Activated CD4-positive, alpha-beta T cell treated with anti-CD3 and anti-CD28 coated beads, Interleukin-2, amount 10 ng/mL, durations not matched to agents 7 days and 5 days (primary cell): Measurements from ENCODE around the gene MTX2. TPM values are rescaled to one million over a fixed set of nuclear protein-coding genes. Genes with fewer than 3 reads are reported as not detected.
"Not testable (repeated sequence)": the region's sequence is repeated elsewhere in the genome, so short reads cannot be mapped to it uniquely, and the experiment has no call there.

ENCODE experiments used
- CTCF ChIA-PET: fragments of 350-600 bp; sonication (Branson Sonifier 250); formaldehyde crosslinking; loops from one replicate; lab custom pipeline; 2021; ENCODE audit warnings: antibody characterized with exemption; lab: Charles Lee
- POLR2A ChIA-PET: fragments of 350-600 bp; sonication (Branson Sonifier 250); formaldehyde crosslinking; loops from one replicate; lab custom pipeline; 2021; ENCODE audit warnings: antibody characterized with exemption; lab: Charles Lee
- DNase-seq: peaks from one replicate; pipeline ENCODE4 v3.0.0-alpha.2; 2020
- H3K27ac Mint-ChIP-seq: one replicate; pipeline ENCODE4 v1.8.0; 2021; ENCODE audit warnings: mild to moderate bottlenecking, moderate library complexity, mixed read lengths
- H3K27me3 Mint-ChIP-seq: one replicate; pipeline ENCODE4 v1.8.0; 2021; ENCODE audit warnings: mixed read lengths
- H3K36me3 Mint-ChIP-seq: one replicate; pipeline ENCODE4 v1.8.0; 2021; ENCODE audit warnings: low read depth, mixed read lengths
- H3K4me1 Mint-ChIP-seq: one replicate; pipeline ENCODE4 v1.8.0; 2021; ENCODE audit warnings: mixed read lengths
- H3K4me3 Mint-ChIP-seq: one replicate; pipeline ENCODE4 v1.8.0; 2021; ENCODE audit warnings: mild to moderate bottlenecking, moderate library complexity, mixed read lengths
- H3K9me3 Mint-ChIP-seq: one replicate; pipeline ENCODE4 v1.8.0; 2021; ENCODE audit warnings: mixed read lengths
- total RNA-seq, 2 experiments: library from RNA; stranded (reverse); gene quantifications; one replicate each; pipeline ENCODE4 v1.2.3, GENCODE V29; 2021

The MTX2 gene
- total RNA-seq, 2 experiments from 2014 or later: 11.2 to 13.2 TPM

GRCh38 chr2:176356251-176356650 is 87.0 kb downstream of the MTX2 start:
- Mint-ChIP-seq H3K27me3 (peaks cover 2% of the 10 kb centered on the region), H3K27ac (no peak overlapping the region), H3K9me3 (no peaks in the 10 kb centered on the region), H3K4me3 (no peak overlapping the region), H3K36me3 (no peaks in the 10 kb centered on the region), H3K4me1 (no peaks in the 10 kb centered on the region)
- ChIA-PET POLR2A (no interaction called here), CTCF (no interaction called here)
- no peak for DNase-seq

GRCh38 chr2:176364273-176364977 is 95.2 kb downstream of the MTX2 start:
- Mint-ChIP-seq H3K27ac (no peak overlapping the region), H3K9me3 (no peaks in the 10 kb centered on the region), H3K4me3 (no peak overlapping the region), H3K36me3 (no peaks in the 10 kb centered on the region), H3K4me1 (no peaks in the 10 kb centered on the region), H3K27me3 (peaks cover 27% of the 10 kb centered on the region)
- ChIA-PET POLR2A (no interaction called here), CTCF (no interaction called here)
- no peak for DNase-seq

GRCh38 chr2:176368349-176368748 is 99.1 kb downstream of the MTX2 start:
- peaks cover 29% of the 10 kb centered on the region for H3K27me3 Mint-ChIP-seq
- POLR2A ChIA-PET: no interaction called here

GRCh38 chr2:176370467-176371171 is 101.4 kb downstream of the MTX2 start:
- Mint-ChIP-seq H3K27ac (no peak overlapping the region), H3K27me3 (peaks cover 21% of the 10 kb centered on the region), H3K9me3 (no peaks in the 10 kb centered on the region), H3K36me3 (no peaks in the 10 kb centered on the region), H3K4me1 (no peaks in the 10 kb centered on the region), H3K4me3 (no peak overlapping the region)
- DNase-seq: no peak
- POLR2A ChIA-PET: no interaction called here
- CTCF ChIA-PET: no interaction called here

More at GRCh38 chr2:176368349-176368748, 99.1 kb downstream of the MTX2 start:
- CTCF ChIA-PET: no interaction called here
- Mint-ChIP-seq H3K4me3 (no peak overlapping the region), H3K4me1 (no peaks in the 10 kb centered on the region), H3K27ac (no peak overlapping the region), H3K9me3 (no peaks in the 10 kb centered on the region), H3K36me3 (no peaks in the 10 kb centered on the region)
- DNase-seq: no peak

GRCh38 chr2:176373155-176373554 is 103.9 kb downstream of the MTX2 start:
- CTCF ChIA-PET, H3K4me3 Mint-ChIP-seq, H3K36me3 Mint-ChIP-seq, DNase-seq, H3K9me3 Mint-ChIP-seq, POLR2A ChIA-PET, H3K4me1 Mint-ChIP-seq, H3K27ac Mint-ChIP-seq: not testable (repeated sequence)
- peaks cover 14% of the 10 kb centered on the region for H3K27me3 Mint-ChIP-seq

- ChIA-PET CTCF (no interaction called here), POLR2A (no interaction called here)
- Mint-ChIP-seq H3K9me3 (peaks cover 4% of the 10 kb centered on the region), H3K4me1 (no peaks in the 10 kb centered on the region), H3K36me3 (no peaks in the 10 kb centered on the region), H3K4me3 (no peak overlapping the region), H3K27ac (no peak overlapping the region), H3K27me3 (peaks cover 20% of the 10 kb centered on the region)
- no peak for DNase-seq
Measured at GRCh38 chr2:176378323-176378722, 109.1 kb downstream of the MTX2 start.

GRCh38 chr2:176380341-176380740 is 111.1 kb downstream of the MTX2 start:
- no peak for DNase-seq
- Mint-ChIP-seq H3K9me3 (peaks cover 4% of the 10 kb centered on the region), H3K27ac (no peak overlapping the region), H3K27me3 (peaks cover 24% of the 10 kb centered on the region), H3K36me3 (no peaks in the 10 kb centered on the region), H3K4me3 (no peak overlapping the region), H3K4me1 (no peaks in the 10 kb centered on the region)
- ChIA-PET CTCF (no interaction called here), POLR2A (no interaction called here)

- Mint-ChIP-seq H3K9me3 (no peaks in the 10 kb centered on the region), H3K4me1 (no peaks in the 10 kb centered on the region), H3K4me3 (no peak overlapping the region), H3K27ac (no peak overlapping the region), H3K27me3 (peaks cover 24% of the 10 kb centered on the region), H3K36me3 (no peaks in the 10 kb centered on the region)
- DNase-seq: no peak
- POLR2A ChIA-PET: no interaction called here
- CTCF ChIA-PET: no interaction called here
Measured at GRCh38 chr2:176383100-176383499, 113.9 kb downstream of the MTX2 start.

- H3K9me3 Mint-ChIP-seq: no peaks in the 10 kb centered on the region
- no peaks in the 10 kb centered on the region for H3K4me1 Mint-ChIP-seq
- CTCF ChIA-PET: no interaction called here
Measured at GRCh38 chr2:176383836-176384442, 114.7 kb downstream of the MTX2 start.

GRCh38 chr2:176385219-176385759 is 116.0 kb downstream of the MTX2 start:
- no peaks in the 10 kb centered on the region for H3K4me1 Mint-ChIP-seq
- no peak for DNase-seq
- H3K4me3 Mint-ChIP-seq: no peak overlapping the region
- CTCF ChIA-PET: no interaction called here
- peaks cover 25% of the 10 kb centered on the region for H3K27me3 Mint-ChIP-seq
- no peaks in the 10 kb centered on the region for H3K9me3 Mint-ChIP-seq
- POLR2A ChIA-PET: no interaction called here
- H3K27ac Mint-ChIP-seq: no peak overlapping the region
- H3K36me3 Mint-ChIP-seq: no peaks in the 10 kb centered on the region

More at GRCh38 chr2:176383836-176384442, 114.7 kb downstream of the MTX2 start:
- POLR2A ChIA-PET: no interaction called here
- H3K27me3 Mint-ChIP-seq: peaks cover 23% of the 10 kb centered on the region
- H3K36me3 Mint-ChIP-seq: no peaks in the 10 kb centered on the region
- DNase-seq: no peak
- no peak overlapping the region for H3K27ac Mint-ChIP-seq
- H3K4me3 Mint-ChIP-seq: no peak overlapping the region

- Mint-ChIP-seq H3K4me1 (no peaks in the 10 kb centered on the region), H3K27ac (no peak overlapping the region), H3K36me3 (no peaks in the 10 kb centered on the region), H3K9me3 (no peaks in the 10 kb centered on the region), H3K27me3 (peaks cover 24% of the 10 kb centered on the region), H3K4me3 (no peak overlapping the region)
- no peak for DNase-seq
- POLR2A ChIA-PET: no interaction called here
- CTCF ChIA-PET: no interaction called here
Measured at GRCh38 chr2:176385838-176386237, 116.6 kb downstream of the MTX2 start.
